ENCODE measurements around the gene RMI1.
"Not testable (repeated sequence)": the region's sequence is repeated elsewhere in the genome, so short reads cannot be mapped to it uniquely, and the experiment has no call there.

Gene RMI1

GRCh38 chr9:84024041-84024575 is 43.5 kb downstream of the RMI1 start:
- no peak for DNase-seq

DNA sequence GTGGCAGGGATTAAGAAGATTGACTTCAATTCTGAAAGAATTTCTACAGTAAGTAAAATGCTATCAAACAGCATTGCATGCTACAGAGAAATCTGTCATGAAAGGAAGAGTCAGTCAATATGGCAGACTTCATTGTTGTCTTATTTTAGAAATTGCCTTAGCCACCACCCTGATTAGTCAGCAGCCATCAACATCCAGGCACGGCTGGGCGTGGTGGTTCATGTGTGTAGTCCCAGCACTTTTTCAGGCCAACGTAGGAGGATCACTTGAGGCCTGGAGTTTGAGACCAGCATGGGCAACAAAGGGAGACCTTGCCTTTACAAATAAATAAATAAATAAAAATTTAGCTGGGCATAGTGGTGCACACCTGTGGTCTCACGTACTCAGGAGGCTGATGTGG is 46.6 kb downstream of the RMI1 start:
- DNase-seq = no peak

- no peak for DNase-seq
Measured at GRCh38 chr9:84031534-84031933, 50.9 kb downstream of the RMI1 start.

- DNase-seq = not testable (repeated sequence)
Measured at GRCh38 chr9:84041857-84042256, 61.3 kb downstream of the RMI1 start.

- no peak for DNase-seq
Measured at GRCh38 chr9:84045481-84046097, 65.0 kb downstream of the RMI1 start.

Measured in activated CD8-positive, alpha-beta memory T cell treated with anti-CD3 and anti-CD28 coated beads, Interleukin-2, amount 50 U/mL, for 48 hours (primary cell).